H54 (cell line): ENCODE measurements around the gene SPEG.

Source experiments
- DNase-seq: peaks from one replicate; pipeline ENCODE4 v3.0.0; 2011; ENCODE audit warnings: low spot score, mixed read lengths; ENCODE audit not compliant: insufficient read length
- FAIRE-seq: peaks from 3 replicates; lab custom pipeline; 2011; peaks lifted over from hg19 to GRCh38; lab: Jason Lieb, UNC
- POLR2A ChIP-seq: IDR thresholded peaks from 2 replicates; pipeline ENCODE4 v1.6.1; 2011; ENCODE audit warnings: low read depth, mild to moderate bottlenecking, low read length

SPEG gene

GRCh38 chr2:219437690-219438206 lies 3.1 kb downstream of the SPEG start:
- no peak for DNase-seq
- no peak for TF ChIP-seq POLR2A
- no peak for FAIRE-seq

- no peak for DNase-seq
- FAIRE-seq, result no peak
- no peak for TF ChIP-seq POLR2A
Measured at GRCh38 chr2:219438453-219438852, 3.8 kb downstream of the SPEG start.

- no peak for DNase-seq
- FAIRE-seq, result no peak
- no peak for TF ChIP-seq POLR2A
Measured at GRCh38 chr2:219439506-219439905, 4.9 kb downstream of the SPEG start.

GRCh38 chr2:219440388-219441256 lies 6.0 kb downstream of the SPEG start:
- no peak for TF ChIP-seq POLR2A
- DNase-seq, result no peak
- FAIRE-seq, result no peak

- DNase-seq, result peak; percentile 93
- no peak for FAIRE-seq
Measured at GRCh38 chr2:219441451-219442255, 7.0 kb downstream of the SPEG start.

GRCh38 chr2:219442256-219443015 lies 7.8 kb downstream of the SPEG start:
- TF ChIP-seq POLR2A, result no peak
- no peak for DNase-seq
- no peak for FAIRE-seq

More at GRCh38 chr2:219441451-219442255, 7.0 kb downstream of the SPEG start:
- no peak for TF ChIP-seq POLR2A

GRCh38 chr2:219443016-219443696 lies 8.5 kb downstream of the SPEG start:
- TF ChIP-seq POLR2A, result no peak
- no peak for FAIRE-seq
- no peak for DNase-seq

- no peak for DNase-seq
Measured at GRCh38 chr2:219443697-219444023, 9.0 kb downstream of the SPEG start.

GRCh38 chr2:219444566-219445091 lies 10.0 kb downstream of the SPEG start:
- TF ChIP-seq POLR2A, result no peak
- FAIRE-seq, result no peak
- no peak for DNase-seq

More at GRCh38 chr2:219443697-219444023, 9.0 kb downstream of the SPEG start:
- no peak for TF ChIP-seq POLR2A
- FAIRE-seq, result no peak

- FAIRE-seq (no peak), DNase-seq (no peak)
- no peak for TF ChIP-seq POLR2A
Measured at GRCh38 chr2:219445220-219445640, 10.6 kb downstream of the SPEG start.

- no peak for TF ChIP-seq POLR2A
- DNase-seq (peak; percentile 95), FAIRE-seq (no peak)
Measured at GRCh38 chr2:219446101-219446504, 11.5 kb downstream of the SPEG start.

GRCh38 chr2:219446689-219447088 lies 12.0 kb downstream of the SPEG start:
- DNase-seq (no peak), FAIRE-seq (no peak)
- no peak for TF ChIP-seq POLR2A
